ENCODE data around the gene MKLN1.
"Not testable (repeated sequence)": the region's sequence is repeated elsewhere in the genome, so short reads cannot be mapped to it uniquely, and the experiment has no call there.

Gene MKLN1

GRCh38 chr7:131403322-131403721 lies 75.6 kb downstream of the MKLN1 start:
- DNase-seq, result no peak

DNA sequence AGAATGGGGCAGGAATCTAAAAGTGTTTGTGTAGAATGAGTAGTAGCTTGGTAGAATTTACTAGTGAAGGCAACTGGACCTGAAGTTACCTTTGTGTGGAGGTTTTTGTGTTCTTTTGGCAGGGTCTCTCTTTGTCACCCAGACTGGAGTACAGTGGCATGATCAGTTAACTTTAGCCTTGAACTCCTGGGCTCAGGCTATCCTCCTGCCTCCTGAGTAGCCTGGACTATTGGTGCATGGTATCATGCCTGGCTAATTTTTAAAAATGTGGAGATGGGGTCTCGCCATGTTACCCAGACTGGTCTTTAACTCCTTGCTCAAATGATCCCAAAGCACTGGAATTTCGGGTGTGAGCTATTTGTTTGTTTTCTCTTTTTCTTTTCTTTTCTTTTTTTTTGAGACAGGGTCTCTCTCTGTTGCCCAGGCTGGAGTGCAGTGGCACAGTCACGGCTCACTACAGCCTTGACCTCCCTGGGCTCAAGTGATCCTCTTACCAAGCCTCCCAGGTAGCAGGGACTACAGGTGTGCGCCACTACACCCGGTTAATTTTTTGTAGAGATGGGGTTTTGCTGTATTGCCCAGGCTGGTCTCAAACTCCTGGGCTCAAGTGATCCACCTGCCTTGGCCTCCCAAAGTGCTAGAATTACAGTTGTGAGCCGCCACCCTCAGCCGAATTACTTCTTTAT lies 76.7 kb downstream of the MKLN1 start:
- DNase-seq, result no peak

DNA sequence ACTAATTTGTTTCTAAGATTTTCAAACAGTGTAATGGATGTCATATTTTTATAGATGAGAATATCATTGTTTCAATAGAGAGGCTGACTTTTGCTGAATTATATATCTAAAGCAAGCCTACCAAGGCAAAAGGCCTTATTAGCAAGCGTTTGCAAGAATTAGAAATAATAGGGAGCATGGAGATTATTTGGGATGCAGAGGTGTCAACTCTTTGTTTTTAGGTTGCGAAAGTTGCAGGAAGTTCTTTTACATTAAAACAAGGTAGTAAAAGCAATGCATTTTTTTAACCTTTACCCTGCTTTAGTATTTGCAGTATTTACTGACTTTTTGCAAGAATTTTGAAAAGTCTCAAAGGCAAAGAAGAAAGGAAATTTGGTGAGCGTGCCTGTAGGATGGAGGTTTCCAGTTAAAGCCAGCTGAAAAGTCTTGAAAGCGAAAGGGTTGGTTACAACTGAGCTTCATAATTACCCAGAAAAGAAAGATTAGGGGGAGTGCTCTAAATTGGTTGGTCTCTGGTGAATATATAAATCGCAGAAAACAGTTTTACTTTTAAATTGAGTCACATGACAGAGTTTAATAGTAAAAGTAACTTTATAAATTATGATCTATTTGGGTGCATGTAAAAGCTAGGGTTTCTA lies 81.6 kb downstream of the MKLN1 start:
- DNase-seq, result no peak

DNA sequence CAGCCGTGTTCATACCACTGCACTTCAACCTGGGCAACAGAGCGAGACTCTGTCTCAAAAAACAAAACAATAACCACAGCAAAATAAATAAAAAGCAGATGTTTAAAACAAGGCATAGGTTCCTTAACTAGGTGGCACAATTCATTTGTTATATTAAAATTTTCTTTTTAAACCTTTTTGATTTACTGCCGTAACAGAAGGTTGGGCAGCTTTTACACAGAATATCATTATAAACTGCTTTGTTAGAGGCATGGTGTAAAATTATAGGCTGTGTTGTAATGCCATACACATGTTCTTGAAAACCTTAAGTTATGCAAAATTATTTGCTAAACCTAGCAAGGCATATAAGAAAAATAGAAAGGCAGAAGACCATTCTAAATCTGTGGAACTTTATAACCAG lies 84.4 kb downstream of the MKLN1 start:
- no peak for DNase-seq

DNA sequence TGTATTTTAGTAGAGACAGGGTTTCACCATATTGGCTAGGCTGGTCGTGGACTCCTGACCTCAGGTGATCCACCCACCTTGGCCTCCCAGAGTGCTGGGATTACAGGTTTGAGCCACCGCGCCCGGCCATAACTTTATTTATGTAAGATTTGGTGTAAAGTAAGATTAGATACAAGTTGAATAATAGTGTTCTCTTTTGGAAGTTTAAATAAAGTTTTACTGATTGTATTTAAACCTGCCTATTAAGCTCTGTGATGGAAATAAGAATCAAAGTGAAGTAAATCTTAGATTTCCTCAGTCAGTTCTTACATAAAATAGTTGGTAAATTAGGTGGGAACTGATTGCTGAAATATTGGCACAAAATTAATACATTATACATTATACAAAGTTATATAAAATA lies 86.0 kb downstream of the MKLN1 start:
- DNase-seq, result no peak

DNA sequence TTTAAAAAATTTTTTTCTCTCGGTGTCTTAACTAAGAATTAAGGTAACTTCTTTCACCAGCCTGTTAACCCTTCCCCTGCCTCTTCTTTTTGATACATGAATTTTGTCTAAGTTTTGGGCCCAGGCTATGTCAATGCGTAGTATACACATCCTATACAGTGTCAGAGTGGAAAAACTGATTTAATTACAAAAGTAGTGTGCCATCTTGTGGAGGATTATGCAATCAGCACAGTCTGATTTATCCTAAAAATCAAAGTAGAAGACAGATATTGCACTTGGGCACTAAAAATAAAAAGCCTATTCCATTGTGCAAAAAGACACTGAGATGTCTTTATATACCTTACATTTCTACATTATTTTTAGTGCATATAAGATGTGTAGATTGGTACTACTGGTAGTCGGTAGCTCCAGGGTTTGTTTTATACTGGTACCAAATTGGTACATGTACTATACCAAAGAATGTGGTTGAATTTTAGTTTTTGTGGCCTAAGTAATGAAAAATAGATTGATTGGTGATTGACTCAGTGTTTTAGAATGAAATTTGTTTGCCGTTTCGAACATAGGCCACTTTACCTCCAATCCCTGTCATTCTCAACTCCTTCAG lies 96.6 kb downstream of the MKLN1 start:
- peak in 3 of 6 experiments; percentile 10 to 61 (median 48) for DNase-seq

- DNase-seq, result no peak
Measured at GRCh38 chr7:131425992-131426391, 98.3 kb downstream of the MKLN1 start.

DNA sequence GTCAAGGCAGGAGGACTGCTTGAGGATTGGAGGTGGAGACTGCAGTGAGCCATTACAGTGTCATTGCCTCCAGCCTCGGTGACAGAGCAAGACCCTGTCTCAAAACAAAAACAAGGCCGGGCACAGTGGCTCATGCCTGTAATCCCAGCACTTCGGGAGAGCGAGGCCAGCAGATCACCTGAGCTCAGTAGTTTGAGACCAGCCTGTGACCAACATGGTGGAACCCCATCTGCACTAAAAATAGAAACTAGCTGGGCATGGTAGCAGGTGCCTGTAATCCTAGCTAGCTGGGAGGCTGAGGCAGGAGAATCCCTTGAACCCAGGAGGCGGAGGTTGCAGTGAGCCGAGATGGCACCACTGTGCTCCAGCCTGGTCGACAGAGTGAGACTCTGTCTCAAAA lies 103.2 kb downstream of the MKLN1 start:
- not testable (repeated sequence) for DNase-seq

DNA sequence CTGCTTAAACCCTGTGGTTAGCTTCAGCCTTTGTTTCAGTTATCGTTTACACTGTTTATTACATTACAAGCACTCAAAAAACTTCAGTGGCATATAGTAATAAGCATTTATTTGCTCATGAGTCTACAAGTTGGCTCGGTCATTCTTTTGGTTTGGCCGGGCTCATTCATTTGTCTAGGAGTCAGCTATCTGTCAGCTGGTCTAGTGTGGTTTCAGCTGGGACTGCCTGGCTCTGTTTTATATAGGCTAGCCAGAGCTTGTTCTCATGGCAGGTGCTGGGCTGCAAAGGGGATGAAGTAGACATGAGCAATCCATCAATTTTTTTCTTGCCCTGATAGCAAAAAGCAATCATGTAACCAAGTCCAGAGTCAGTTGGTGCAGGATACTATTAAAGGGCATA lies 103.6 kb downstream of the MKLN1 start:
- no peak for DNase-seq

DNA sequence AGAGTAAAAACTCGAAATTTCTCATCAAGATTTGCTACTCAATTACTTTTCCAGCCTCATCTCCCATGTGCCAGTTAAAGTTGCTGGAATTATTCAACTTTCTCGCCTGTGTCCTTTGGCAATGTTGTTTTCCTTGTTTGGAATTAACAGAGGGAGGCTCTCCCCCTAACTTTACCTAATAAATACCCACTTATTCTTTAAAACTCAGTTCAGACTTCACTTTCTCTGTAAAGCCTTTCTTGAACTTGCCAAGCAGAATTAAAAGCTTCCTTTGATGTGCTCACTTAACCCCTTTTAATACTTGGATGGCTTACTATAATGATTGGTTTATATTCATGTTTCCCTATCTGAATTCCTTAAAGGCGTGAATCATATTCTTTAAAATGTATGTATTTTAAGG lies 104.1 kb downstream of the MKLN1 start:
- no peak for DNase-seq

GRCh38 chr7:131436384-131436783 lies 108.7 kb downstream of the MKLN1 start:
- no peak for DNase-seq

- DNase-seq, result no peak
Measured at GRCh38 chr7:131438969-131439368, 111.3 kb downstream of the MKLN1 start.

- DNase-seq, result no peak
Measured at GRCh38 chr7:131443496-131443895, 115.8 kb downstream of the MKLN1 start.

GRCh38 chr7:131444683-131445082 lies 117.0 kb downstream of the MKLN1 start:
- DNase-seq, result no peak

DNA sequence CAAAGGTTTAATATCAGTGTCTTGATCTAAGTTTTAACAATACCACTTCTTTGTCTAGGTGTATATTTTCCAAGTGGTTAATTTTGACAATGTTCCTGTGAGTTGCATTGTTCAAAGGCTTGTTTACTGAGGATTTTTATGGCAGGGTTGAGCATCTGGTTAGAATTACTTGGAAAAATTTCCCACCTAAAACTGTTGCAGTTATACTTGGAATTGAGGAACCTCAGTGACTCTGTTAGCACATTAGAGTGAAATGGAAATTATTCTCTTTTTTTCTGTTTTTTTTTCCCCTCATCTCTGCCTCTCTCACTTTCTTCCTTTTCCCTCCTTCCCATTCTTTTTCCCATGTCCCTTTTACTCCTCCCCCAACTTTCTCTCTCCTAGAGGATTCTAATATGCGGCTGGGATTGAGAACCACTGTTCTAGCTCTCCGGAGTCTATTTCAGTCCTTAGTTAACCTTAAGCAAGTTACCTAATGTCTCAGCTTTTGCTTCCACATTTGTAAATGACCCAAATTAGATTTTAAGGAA lies 121.8 kb downstream of the MKLN1 start:
- DNase-seq, result no peak

- no peak for DNase-seq
Measured at GRCh38 chr7:131454498-131454897, 126.8 kb downstream of the MKLN1 start.

- DNase-seq, result no peak
Measured at GRCh38 chr7:131455001-131455400, 127.3 kb downstream of the MKLN1 start.

DNA sequence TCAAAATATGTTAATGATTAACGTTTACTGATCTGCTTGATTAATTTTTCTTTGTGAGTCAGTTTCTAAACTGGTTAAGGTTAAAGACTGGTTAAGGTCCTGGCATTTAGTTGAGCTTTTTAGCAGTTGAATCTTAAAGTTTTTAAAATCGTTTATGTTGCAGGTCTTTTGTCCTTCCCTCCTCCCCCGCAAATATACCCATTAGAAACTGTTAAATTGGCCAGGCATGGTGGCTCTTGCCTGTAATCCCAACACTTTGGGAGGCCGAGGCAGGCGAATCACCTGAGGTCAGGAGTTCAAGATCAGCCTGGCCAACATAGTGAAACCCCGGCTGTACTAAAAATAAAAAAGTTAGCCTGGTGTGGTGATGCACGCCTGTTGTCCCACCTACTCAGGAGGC lies 127.9 kb downstream of the MKLN1 start:
- no peak for DNase-seq

DNA sequence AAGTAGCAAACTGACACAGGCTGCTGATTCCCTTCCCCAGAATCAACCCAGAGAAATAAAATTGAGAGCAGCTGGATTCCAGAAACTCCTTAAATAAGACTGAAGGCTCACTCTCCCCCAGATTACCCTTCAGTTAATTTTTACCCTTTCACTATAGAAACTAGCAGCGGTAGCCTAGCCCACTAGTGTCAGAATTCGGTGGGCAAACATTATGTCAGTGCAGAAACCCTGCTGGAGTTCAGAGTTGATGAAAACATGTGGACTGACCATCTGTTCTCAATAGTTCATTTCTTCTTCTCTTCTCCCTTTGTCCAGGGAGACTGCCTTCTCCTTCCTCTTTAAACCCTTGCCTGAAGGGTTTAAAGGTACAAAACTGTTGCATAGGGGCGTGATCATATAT lies 128.7 kb downstream of the MKLN1 start:
- DNase-seq, result no peak

DNA sequence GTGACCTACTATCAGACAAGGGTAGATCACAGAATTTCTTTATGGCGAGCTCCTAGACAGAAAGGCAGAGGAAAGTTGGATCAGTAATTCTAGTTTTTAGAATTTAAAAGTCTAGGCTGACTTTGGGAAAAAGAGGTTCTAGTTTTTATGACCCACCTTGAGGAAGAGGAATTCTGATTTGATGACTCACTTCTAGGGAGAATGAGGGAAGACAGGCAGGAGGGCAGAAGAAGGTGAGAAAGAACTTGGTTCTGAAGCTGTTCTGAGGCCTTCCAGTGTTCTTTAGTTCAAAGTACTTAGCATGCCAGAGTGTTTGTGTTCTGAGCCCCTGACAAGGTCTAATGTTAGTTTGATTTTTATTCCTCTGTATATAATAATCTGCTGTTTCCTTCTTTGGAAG lies 131.6 kb downstream of the MKLN1 start:
- no peak for DNase-seq

DNA sequence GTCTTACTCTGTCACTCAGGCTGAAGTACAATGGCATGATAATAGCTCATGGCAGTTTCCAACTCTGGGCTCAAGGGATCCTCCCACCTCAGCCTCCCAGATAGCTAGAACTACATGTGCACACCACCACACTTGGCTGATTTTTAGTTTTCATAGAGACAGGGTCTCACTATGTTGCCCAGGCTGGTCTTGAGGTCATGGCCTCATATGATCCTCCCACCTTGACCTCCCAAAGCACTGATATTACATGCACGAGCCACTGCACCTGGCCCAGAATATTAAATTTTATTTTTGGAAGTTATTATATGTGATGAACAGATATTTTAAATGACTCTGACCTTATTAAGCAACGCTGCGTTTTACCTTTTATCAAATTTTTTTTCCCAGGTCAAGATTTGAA lies 134.4 kb downstream of the MKLN1 start:
- no peak for DNase-seq

DNA sequence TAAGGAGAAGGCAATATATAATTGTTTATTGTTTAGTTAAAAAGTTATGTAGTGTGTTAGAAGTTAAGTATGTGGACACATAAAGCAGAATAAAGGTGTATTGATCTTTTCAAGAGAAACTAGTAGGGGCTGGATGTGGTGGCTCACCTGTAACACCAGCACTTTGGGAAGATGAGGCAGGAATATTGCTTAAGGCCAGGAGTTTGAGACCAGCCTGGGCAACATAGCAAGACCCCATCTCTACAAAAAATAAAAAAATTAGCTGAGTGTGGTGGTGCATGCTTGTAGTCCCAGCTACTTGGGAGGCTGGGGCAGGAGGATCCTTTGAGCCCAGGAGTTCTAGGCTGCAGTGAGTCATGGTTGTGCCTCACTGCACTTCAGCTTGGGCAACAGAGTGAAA lies 135.0 kb downstream of the MKLN1 start:
- DNase-seq, result not testable (repeated sequence)

DNA sequence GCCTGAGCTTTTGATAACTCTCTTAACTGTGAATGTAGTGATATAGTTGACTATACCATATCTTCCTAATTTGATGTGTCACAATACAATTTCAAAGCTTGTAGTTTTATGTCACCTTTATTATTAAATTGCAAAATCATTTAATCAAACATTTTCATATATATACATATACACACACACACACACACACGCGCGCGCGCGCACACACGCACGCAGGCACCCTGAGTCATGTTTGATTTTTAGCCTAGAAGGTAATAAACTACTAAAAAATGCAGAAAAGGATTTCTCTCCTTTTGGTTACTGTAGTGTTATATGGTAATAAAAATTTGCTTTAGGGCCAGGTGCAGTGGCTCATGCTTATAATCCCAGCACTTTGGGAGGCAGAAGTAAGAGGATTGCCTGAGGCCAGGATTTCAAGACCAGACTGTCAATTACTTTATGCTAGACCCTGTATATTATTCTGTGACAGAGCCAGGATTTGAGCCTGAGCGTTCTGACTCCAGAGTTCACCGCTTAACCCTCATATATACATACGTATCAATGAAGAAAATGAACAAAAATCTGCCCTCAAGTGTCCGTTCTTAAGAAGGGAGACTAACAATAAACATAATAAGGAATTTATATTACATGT lies 139.2 kb downstream of the MKLN1 start:
- no peak for DNase-seq

- no peak for DNase-seq
Measured at GRCh38 chr7:131467788-131468187, 140.1 kb downstream of the MKLN1 start.
